HG03432 (cell line): Measurements from ENCODE around the gene EXOC6B.
"Not testable (repeated sequence)": the region's sequence is repeated elsewhere in the genome, so short reads cannot be mapped to it uniquely, and the experiment has no call there.

Experiments
- ATAC-seq: cut with Tn5 transposase; IDR thresholded peaks from one replicate; pipeline ENCODE4 v1.9.1; 2021; ENCODE audit warnings: mild to moderate bottlenecking, moderate library complexity; ENCODE audit not compliant: unreplicated experiment

The EXOC6B gene

DNA sequence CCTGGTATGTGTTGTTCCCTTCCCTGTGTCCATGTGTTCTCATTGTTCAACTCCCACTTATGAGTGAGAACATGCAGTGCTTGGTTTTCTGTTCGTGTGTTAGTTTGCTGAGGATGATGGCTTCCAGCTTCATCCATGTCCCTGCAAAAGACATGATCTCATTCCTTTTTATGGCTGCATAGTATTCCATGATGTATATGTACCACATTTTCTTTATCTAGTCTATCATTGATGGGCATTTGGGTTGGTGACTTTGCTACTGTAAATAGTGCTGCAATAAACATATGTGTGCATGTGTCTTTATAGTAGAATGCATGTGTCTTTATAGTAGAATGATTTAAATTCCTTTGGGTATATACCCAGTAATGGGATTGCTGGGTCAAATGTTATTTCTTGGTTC, 341.2 kb downstream of the EXOC6B start:
- ATAC-seq = not testable (repeated sequence)

DNA sequence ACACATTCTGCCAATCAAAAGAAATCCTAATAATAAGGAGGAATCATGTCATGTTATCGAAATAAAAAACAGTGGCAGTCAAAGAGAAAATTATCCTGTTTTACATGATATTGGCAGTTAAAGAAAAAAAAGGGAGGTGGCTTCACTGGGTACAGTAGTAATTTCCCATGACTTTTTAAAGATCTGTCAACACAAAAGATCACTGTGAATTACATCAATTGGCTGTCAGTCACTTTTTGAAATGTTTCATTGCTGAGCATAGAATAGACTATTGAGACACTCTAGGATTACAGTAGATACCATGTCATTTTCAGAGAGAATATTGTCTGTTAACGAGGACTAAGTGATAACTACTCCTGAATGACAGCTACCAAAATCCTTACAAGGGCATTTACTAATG, 342.5 kb downstream of the EXOC6B start:
- ATAC-seq = no peak

DNA sequence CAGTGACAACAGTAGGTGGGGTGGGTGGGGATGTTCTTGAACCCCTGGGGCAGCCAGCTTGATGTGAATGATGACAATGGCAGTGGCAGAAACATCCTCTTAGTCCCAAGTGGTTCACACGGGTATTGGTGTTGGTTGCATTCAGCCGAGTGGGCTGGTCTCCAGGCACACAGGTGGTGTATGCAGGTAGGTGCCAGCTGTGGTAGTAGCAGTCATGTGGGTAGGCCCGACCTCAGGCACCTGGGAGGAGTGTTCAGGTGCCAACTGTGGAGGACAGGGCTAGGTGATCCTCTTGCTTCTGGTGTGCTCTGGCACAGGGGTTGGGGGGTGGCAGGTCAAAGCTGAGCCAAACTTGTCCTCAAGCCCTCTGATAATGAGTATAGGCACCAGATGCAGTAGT, 350.6 kb downstream of the EXOC6B start:
- ATAC-seq = no peak

DNA sequence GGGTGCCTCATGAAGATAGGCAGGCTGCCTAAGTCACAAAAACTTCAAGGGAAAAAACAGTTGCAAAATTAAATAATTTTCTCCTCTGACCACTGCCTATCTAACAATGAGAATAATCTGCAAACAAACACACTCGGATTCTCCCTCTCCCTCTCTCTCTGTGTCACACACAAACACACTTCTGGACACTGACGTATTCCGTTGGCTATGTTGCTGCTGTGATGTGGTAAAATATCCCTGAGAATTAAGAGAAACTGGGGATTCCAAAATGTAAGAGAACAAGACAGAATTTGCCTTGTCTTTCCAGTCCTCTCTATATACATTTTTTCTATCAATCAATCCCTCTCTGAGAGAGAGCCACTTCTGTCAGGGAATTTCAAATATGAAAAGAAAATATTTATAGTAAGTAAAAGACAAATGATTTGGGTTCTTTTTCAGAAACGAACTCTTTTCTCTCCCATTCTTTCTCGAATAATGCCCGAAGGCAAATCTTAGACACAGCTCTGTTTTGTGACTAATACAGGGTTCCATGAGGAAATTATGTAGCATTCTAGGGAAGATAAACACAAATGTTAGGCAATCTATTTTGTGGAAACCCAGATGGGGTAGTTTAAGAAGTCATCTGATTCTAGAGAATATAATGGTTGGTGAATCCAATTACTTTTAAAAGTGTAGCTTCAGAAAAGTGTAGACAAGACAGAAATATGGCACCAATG, 367.9 kb downstream of the EXOC6B start:
- no peak for ATAC-seq

GRCh38 chr2:72454189-72454588, 371.6 kb downstream of the EXOC6B start:
- no peak for ATAC-seq

DNA sequence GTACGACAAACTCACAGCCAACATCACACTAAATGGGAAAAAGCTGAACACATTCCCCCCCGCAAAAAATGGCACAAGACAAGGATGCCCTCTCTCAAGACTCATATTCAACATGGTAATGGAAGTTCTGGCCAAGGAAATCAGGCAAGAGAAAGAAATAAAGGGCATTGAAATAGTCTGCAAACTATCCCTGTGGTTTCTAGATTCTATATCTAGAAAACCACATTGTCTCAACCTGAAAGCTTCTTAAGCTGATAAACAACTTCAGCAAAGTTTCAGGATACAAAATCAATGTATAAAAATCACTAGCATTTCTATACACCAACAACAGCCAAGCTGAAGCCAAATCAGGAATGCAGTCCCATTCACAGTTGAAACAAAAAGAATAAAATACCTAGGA, 383.6 kb downstream of the EXOC6B start:
- ATAC-seq = no peak

DNA sequence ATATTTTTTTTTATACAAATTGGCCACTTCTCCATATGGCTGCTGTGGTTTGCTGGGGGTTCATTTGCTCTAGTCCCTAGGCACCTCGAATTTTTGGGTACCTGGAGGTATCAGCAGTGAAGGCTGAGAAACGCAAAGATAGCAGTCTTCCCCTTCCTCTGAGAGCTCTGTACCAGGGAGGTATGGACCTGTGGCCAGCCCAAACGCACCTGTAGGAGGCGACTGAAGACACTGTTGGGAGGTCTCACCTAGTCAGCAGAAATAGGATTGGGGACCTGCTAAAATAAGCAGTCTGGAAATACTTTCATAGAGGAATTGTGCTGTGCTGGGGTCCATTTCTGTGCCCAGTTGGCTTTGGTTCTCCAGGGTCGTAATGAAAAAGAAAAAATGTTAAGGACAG, 385.9 kb downstream of the EXOC6B start:
- ATAC-seq = no peak

GRCh38 chr2:72438364-72438763, 387.5 kb downstream of the EXOC6B start:
- no peak for ATAC-seq

- ATAC-seq = no peak
Observed at GRCh38 chr2:72431737-72432136, 394.1 kb downstream of the EXOC6B start.

DNA sequence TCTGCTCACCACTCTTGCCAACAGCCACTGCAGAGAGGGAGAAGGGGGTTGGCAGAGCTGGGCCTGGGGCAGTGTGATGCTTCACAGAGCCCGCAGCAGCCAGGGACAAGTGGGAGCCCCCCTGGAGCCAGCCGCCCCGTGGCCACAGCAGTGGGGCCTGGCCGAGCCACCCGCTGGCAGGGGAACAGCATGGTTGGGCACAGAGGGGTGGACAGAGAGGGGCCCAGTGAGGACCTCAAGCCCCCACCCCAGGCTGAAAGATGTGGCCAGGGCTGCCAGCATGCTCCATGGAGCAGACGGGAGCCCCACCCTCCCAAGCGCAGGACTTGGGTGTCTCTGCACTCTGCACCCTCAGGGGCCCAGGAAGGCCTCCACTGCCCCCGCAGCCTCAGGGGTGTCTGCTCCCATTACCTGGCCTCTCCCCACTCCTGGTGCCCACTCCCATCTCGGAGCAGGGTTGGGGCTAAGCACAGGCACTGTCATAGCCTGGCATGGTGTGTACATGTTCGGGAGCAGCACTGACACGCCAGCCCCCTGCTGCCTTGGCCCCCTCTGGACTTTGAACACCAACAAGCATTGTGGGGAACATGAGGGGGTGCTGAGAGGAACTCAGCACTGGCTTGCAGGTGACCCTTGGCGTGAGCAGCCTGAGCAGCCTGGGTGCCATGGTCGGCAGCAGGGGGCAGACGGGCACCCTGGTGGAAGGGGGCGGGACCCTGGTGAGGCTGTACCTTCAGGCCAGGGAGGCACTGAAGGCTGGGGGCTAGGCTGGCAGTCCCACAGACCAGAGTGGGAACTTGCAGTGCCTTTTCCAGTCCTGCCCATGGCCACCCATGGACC, 398.6 kb downstream of the EXOC6B start:
- no peak for ATAC-seq

GRCh38 chr2:72425996-72426395, 399.8 kb downstream of the EXOC6B start:
- no peak for ATAC-seq

DNA sequence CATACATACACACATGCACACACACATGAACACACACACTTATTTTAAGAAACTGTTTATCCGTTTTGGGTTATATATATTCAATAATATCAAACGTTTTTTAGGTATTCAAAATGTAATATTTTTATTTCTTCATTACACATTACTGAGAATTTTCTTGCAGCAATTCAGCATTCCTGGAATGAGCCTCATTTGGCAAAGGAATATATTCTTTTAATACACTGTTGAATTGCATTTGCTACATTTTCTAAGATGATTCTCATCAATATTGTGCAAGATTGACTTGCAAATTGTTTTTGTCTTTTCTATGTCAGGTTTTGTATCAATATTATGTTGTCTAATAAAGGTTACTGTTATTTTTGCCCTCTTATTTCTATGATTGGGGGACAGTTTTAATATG, 402.1 kb downstream of the EXOC6B start:
- no peak for ATAC-seq

GRCh38 chr2:72421771-72422379, 404.0 kb downstream of the EXOC6B start:
- ATAC-seq = not testable (repeated sequence)

DNA sequence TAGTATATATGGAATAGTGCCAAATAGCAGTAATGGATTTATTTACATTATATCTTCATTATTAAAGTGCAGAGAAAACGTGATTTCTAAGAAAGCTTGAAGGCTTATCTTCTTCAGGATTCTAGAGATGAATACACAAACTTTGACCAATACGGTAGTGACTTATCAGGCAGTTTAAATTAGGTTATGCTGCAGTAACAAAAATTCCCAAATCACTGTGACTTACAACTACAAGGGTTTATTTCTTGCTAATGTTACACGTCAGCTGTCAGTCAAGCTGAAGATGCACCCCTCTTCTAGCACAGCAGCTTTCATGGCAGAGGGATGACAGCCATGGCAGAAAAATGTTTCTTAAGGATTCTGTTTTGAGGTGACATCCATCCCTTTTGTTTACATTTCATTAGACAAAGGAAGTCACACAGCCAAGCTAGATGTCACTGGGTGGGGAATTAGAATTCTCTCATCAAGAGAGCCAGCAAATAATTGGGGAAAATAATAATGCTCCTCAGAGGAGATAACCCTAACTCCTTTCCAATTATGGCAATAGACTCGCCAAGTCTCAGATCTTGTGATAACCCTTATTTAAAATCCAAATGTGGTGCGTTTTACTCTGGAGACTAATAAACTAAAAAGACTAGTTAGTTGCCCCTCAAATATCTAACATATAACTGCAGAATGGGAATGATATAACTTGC, 409.9 kb downstream of the EXOC6B start:
- ATAC-seq = no peak

DNA sequence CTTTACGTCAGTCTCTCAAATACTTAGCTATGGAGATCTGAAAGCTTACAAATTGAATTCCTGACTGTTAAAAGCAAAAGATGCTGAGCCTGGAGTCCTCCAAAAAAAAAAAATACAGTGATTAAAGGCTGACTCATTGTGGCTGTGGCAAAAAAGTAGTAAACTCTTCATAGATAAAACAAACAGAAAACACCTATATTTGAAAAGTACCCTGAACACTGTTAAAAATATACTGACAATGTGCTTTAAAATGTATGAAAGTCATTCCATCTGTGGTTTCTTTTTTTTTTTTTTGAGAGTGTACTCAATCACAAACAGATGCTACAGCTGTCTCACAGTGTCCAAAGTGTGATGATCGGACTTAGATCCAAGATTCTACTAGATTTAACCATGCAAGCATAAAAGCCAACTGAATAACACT, 410.6 kb downstream of the EXOC6B start:
- ATAC-seq = no peak

GRCh38 chr2:72414137-72414760, 411.6 kb downstream of the EXOC6B start:
- no peak for ATAC-seq

DNA sequence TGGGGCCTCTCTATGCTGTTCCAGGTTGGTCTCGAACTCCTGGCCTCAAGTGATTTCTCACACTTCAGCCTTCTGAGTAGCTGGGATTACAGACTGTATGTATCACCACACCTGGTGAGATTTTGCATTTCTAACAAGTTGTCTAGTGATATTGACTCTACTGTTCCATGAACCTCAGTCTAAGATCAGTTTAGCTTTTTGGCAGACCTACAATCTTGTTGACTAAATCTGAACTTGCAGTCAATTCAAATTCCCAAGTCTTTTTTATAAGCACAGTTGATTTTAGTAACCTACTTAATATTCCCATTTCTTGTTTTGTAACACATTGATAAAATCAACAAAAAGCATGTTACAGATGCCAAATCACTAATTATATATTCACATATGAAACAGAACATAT, 412.1 kb downstream of the EXOC6B start:
- no peak for ATAC-seq

- ATAC-seq = no peak
Observed at GRCh38 chr2:72412214-72412613, 413.6 kb downstream of the EXOC6B start.

DNA sequence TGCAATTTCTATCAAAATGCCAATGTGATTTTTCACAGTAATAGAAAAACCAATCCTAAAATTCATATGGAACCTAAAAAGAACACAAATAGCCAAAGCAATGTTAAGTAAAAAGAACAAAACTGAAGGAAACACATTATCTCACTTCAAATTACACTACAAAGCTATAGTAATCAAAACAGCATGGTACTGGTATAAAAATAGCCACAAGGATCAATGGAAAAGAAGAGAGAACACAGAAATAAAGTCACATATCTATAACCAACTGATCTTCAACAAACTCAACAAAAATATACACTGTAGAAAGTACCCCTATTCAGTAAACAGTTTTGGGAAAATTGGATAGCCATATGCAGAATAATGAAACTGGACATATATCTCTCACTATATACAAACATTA, 426.0 kb downstream of the EXOC6B start:
- ATAC-seq = no peak

GRCh38 chr2:72395096-72395495, 430.7 kb downstream of the EXOC6B start:
- no peak for ATAC-seq

DNA sequence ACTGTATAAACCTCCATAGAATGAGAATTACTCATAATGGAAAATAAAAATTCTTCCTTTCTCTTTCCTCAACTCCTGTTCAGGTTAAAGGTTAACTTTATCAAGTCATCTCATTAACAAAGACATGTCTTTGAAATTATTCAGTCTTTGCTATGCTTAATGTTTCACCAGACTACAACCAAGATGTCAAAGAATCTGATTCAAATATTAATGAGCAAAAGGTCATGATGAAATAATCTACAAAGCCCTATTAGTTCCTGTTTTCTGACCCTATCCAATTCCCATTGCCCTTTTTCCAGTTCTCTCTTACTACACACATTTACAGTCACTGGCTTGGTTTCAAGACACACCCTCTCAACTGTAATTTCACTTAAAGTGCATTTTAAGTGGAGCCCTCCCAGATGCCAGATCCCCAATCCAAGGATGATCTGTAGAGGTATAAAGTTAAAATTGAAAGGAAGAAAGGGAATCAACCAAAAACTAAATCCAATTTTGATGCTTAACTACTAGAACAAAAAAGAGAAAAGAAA, 431.2 kb downstream of the EXOC6B start:
- ATAC-seq = no peak
